ENCODE results near the gene NELFB.

DNA sequence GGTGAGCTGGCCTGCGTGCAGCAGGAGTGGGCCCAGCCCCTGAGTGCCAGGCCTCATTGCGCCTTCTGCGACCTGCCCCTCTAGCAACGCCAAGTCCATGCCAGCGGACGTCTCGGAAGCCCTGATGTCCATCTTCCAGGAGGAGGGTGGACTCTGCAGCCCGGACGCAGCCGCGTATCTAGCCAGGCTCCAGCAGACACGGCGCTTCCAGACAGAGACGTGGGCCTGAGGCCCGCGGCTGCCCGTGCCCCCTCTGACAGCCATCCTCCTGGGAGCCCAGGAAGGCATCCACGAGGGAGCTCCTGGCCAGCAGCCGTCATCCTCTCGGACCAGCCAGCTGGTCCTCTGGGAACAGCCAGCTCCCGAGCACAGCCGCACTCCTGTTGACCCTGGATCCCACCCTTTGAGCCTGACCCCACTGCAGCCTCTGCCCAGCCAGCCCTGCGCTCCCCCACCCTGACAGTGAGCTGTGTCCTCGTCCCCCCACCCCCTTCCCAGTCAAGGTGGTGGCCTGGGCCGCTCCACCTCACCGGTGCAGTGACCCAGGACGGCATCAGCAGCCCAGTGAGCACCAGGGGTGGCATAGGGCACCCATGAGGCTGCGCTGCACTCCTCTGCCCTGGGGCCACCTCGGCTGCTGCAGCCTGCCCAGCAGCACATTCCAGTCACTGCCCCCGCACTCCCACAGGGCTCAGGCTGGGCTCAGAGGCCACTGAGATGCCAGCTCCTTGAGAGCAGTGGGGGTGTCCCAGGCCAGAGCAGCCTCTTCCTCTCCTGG, 38.8 kb upstream of the NELFB start:
- TF ChIP-seq EP300 (IDR thresholded peaks at IDR 0.05): no peak
- TF ChIP-seq, protein P1, sequence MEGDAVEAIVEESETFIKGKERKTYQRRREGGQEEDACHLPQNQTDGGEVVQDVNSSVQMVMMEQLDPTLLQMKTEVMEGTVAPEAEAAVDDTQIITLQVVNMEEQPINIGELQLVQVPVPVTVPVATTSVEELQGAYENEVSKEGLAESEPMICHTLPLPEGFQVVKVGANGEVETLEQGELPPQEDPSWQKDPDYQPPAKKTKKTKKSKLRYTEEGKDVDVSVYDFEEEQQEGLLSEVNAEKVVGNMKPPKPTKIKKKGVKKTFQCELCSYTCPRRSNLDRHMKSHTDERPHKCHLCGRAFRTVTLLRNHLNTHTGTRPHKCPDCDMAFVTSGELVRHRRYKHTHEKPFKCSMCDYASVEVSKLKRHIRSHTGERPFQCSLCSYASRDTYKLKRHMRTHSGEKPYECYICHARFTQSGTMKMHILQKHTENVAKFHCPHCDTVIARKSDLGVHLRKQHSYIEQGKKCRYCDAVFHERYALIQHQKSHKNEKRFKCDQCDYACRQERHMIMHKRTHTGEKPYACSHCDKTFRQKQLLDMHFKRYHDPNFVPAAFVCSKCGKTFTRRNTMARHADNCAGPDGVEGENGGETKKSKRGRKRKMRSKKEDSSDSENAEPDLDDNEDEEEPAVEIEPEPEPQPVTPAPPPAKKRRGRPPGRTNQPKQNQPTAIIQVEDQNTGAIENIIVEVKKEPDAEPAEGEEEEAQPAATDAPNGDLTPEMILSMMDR (IDR thresholded peaks at IDR 0.05): no peak

Measured in suprapubic skin (tissue), 3 donors.